GM21576 (cell line): Measurements from ENCODE around the gene TMBIM1.
"Not testable (repeated sequence)": the region's sequence is repeated elsewhere in the genome, so short reads cannot be mapped to it uniquely, and the experiment has no call there.

Experiments
- ATAC-seq: cut with Tn5 transposase; IDR thresholded peaks from one replicate; pipeline ENCODE4 v1.9.1; 2021; ENCODE audit warnings: mild to moderate bottlenecking, moderate library complexity; ENCODE audit not compliant: unreplicated experiment

Gene TMBIM1

GRCh38 chr2:218273214-218273907, 18.9 kb downstream of the TMBIM1 start:
- not testable (repeated sequence) for ATAC-seq

DNA sequence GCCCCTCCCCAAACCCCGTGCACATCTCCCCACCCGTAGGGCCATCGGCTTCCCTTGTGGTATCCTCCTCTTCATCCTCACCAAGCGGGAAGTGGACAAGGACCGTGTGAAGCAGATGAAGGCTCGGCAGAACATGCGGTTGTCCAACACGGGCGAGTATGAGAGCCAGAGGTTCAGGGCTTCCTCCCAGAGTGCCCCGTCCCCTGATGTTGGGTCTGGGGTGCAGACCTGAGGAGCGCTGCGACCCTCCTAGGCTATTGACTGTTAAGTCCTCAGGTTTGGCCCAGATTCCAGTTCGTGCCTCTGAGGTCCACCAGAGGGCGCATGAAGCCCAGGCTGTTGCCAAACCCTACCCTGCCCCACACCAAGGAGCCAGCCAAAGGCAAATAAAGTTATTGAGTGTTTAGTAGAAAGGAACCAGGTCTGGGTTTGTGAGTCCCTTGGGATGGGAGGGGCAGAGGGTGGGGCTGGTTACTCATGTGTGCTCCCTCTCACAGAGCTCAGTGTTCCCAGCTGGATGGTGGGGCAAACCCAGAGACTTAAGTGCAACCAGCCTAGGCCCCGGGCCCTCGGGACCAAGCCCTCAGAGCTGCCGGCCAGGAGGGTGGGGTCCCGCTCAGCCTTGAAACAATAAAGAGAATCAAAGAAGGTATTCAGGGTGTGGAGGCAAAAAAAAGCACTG, 19.6 kb downstream of the TMBIM1 start:
- no peak for ATAC-seq

- ATAC-seq: no peak
These were observed 20.3 kb downstream of the TMBIM1 start for GRCh38 chr2:218271865-218272530.

GRCh38 chr2:218271487-218271797, 20.9 kb downstream of the TMBIM1 start:
- no peak for ATAC-seq

GRCh38 chr2:218270721-218271486, 21.4 kb downstream of the TMBIM1 start:
- no peak for ATAC-seq

DNA sequence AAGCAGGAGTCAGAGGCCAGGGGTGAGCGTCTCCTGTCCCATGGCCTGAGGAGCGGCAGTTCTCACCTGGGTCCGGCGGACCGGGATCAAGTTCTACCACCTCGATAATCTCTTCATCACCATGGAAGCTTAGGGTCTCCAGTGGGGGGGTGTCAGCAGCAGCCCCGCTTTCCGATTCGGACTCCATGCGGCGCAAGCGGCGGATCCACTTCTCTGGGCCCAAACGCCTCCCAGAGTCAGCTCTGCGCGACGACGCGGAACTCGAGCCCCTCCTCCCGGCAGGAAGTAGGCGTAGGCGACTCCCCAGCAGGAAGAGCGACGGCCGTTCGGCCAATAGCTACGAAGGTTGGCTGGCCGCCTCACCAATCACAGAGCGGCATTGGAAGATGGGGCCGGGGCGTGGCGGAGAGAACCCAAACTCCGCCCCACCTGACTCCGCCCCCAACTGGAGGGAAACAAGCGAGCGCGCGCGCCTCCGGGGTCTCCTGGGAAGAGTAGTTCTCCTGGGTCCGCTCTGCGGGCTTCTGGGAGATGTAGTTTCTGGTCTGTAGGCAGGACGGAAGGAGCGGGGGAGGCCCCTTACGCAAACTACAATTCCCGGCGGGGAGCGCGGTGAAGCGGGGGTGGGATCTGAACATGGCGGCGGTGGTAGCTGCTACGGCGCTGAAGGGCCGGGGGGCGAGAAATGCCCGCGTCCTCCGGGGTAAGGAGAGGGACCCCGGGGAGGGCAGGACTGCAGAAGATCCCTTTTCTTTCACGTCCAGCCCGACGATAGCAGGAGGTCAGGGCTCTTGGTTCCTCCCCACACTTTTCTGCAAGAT, 22.2 kb downstream of the TMBIM1 start, which contains the start of the genes AAMP and PNKD:
Gene AAMP (minus strand): TSS at position 238 of the 821 bp plus-strand sequence. CDS start 51 bp downstream, at position 187.
Gene PNKD (plus strand): TSS at position 620 of the 821 bp plus-strand sequence. CDS start 17 bp downstream, at position 637.
- peak; percentile 89 for ATAC-seq

- ATAC-seq: no peak
These were observed 25.0 kb downstream of the TMBIM1 start for GRCh38 chr2:218267259-218267658.

- no peak for ATAC-seq
These were observed 25.9 kb downstream of the TMBIM1 start for GRCh38 chr2:218266316-218266979.

DNA sequence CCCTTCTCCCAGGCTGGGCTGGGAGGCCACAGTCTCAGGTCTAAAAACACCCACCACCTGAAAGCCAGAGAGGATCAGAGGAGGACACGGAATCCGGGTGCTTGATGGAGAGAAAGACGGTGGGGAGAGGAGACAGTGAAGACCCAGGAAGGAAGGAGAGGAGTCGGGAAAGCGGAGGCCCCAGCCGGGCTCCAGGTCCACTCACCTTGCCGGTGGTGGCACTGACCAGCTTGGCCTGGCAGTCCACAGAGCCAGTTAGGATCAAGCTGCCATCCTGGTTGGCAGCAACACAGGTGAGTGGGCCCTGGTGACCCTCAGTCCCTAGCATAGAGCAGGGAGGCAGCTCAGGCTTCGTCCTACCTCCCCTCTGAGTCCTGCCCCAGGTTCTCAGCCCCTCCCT, 26.7 kb downstream of the TMBIM1 start:
- ATAC-seq: no peak

GRCh38 chr2:218264773-218265561, 27.3 kb downstream of the TMBIM1 start:
- ATAC-seq: no peak

- ATAC-seq: no peak
These were observed 28.3 kb downstream of the TMBIM1 start for GRCh38 chr2:218263817-218264641.

- ATAC-seq: no peak
These were observed 29.4 kb downstream of the TMBIM1 start for GRCh38 chr2:218262631-218263586.

DNA sequence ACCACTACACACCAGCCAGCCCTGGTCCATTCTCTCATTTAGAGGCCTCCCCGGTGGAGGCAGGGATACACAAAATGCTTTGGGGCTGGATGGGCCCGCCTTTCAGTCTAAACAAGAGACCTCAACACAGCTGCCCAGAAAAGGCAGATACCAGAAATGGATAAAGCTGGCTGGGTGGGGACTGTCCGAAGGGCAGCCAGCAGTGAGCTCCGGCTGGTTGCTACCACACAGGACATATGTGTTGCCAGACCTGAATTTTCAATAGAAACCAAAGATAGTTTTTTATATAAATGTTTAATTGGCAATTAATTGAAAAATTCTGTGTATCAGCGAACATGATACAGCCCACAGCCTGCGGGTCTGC, 30.1 kb downstream of the TMBIM1 start:
- no peak for ATAC-seq

DNA sequence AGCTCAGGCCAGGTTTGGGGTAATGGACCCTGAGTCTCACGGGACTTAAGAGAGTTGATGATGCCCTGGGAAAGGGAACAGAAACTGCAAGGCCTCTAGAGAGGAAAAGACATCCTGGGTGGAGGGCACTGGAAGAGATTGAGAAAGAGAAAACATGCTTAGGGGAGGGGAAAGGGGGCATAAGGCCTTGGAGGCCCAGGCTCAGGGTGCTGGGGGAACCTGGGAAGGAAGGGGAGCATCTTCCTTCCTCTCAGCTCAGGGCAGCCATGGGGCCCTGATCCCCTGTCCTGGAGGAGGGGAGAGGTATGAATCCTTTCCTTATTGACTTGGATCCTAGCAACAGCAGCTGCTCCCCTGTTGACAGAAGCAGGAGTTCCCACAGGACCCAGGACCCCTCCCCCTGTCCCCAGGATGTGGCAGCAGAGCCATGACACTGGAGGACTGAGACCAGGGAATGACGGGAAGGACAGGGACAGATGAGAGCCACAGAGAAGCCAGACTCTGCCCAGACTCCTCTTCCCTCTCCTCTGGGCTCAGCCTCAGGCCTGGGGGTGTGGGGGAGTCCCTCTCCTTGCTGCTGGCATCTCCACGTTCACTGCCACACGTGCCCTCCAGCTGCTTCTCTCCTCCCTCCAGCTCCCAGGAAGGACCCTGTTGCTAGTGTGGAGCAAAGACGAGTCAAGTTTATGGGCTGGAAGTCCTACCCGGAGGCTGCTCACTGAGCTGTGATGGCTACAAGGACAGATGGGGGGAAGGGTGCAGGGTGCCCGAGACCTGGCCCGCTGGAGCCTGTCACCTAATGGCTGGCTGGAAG, 30.7 kb downstream of the TMBIM1 start:
- ATAC-seq: no peak

DNA sequence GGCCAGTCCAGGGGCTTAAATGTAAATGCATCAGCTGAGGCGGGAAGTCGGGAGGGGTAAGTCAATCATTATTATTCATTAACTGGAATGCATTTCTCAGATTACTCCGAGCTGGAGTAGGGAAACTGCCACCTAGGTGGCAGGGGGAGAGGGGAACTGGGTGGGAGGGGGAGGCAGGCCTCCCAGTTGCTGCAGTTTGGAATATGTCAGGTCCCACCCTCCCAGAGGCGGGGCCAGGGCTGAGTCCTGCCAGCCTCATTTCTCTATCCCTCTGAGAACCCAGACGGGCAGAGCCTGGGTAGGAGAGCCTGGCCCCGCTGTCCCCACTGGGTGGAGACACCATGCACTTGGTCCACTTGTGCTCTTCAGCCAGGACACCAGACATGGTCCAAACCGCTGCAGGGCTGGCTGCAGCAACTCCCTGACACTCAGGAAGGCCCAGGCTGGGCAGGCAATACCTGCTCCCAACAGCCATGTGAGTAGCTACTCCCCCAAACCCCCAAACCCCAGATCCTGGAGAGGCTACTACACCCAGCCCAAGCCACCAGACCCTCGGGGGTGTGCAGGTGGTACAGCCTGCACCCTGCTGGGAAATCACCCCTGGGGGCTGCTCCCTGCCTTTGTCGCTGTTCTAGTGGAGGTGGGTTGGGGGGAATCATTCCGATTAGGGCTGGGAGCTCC, 31.4 kb downstream of the TMBIM1 start, which contains the start of gene GPBAR1:
Gene GPBAR1 (plus strand): TSS at position 274 of the 681 bp plus-strand sequence. CDS start 1,710 bp downstream, outside the sequence.
- ATAC-seq: no peak
